ENCODE data around the gene NUDCD3. TPM values are rescaled to one million over a fixed set of nuclear protein-coding genes. Genes with fewer than 3 reads are reported as not detected.

The NUDCD3 gene
- polyA plus RNA-seq, 1 experiment: 61.4 TPM

DNA sequence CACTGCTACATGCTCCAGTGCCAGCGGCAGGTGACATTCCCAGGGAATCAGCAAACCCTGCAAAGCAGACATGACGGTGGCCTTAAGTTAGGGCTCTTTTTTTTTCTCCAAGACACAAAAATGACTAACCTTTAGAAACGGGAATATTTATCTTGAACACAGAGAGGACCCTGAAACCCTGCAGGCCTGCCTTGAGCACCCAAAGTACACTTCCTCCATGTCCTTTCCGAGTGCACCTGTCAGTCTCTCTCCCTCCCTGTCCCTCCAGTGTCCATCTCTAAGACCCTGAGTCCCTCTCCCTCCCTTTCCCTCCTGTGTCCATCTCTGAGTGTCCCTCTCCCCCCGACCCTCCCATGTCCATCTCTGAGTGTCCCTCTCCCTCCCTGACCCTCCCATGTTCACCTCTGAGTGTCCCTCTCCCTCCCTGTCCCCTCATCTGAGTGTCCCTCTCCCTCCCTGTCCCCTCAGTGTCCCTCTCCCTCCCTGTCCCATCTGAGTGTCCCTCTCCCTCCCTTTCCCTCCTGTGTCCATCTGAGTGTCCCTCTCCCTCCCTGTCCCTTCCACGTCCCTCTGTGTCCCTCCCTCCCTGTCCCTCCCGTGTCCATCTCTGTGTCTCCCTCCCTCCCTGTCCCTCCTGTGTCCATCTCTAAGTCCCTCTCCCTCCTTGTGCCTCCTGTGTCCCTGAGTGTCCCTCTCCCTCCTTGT is 113.9 kb downstream of the NUDCD3 start:
- TF ChIP-seq, protein P1, sequence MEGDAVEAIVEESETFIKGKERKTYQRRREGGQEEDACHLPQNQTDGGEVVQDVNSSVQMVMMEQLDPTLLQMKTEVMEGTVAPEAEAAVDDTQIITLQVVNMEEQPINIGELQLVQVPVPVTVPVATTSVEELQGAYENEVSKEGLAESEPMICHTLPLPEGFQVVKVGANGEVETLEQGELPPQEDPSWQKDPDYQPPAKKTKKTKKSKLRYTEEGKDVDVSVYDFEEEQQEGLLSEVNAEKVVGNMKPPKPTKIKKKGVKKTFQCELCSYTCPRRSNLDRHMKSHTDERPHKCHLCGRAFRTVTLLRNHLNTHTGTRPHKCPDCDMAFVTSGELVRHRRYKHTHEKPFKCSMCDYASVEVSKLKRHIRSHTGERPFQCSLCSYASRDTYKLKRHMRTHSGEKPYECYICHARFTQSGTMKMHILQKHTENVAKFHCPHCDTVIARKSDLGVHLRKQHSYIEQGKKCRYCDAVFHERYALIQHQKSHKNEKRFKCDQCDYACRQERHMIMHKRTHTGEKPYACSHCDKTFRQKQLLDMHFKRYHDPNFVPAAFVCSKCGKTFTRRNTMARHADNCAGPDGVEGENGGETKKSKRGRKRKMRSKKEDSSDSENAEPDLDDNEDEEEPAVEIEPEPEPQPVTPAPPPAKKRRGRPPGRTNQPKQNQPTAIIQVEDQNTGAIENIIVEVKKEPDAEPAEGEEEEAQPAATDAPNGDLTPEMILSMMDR (IDR thresholded peaks at IDR 0.05; ENCODE audit: low read depth, low read length): no peak
- no peak for DNase-seq (ENCODE audit: low read depth, low spot score)
- no peak overlapping the region for H3K27ac ChIP-seq (ENCODE audit: low read depth, low read length)
- ChIA-PET POLR2A (no interaction called here), CTCF (no interaction called here)
- no peak overlapping the region for H3K4me3 ChIP-seq (ENCODE audit: low read depth, low read length)
- no peaks in the 10 kb centered on the region for H3K27me3 ChIP-seq (ENCODE audit: control insufficient read depth, insufficient read depth, low read length)
- no peaks in the 10 kb centered on the region for H3K9me3 ChIP-seq (ENCODE audit: control insufficient read depth, insufficient read depth, low read length)

DNA sequence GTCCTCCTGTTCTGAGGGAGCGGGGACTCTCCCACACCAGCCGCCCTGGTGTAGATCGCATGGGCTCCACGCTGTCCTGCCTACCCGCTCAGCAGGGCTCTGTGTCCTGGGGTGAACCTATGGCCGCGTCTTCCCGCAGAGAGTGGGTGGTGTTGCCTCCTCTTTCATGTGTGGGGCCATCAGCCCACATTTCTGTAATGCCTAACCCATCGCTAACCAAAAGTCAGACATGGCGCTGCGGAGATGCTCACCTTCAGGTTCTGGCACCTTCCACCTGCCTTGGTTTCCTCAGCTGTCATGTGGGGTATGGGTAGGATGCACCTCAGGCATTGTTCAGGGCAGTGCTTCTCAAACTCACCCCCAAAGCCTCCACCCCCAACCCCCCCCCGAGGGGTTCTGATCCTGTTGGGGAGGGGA is 114.5 kb downstream of the NUDCD3 start:
- CTCF ChIA-PET: no interaction called here
- TF ChIP-seq, protein P1 (IDR thresholded peaks at IDR 0.05; ENCODE audit: low read depth, low read length): no peak
- POLR2A ChIA-PET: no interaction called here

DNA sequence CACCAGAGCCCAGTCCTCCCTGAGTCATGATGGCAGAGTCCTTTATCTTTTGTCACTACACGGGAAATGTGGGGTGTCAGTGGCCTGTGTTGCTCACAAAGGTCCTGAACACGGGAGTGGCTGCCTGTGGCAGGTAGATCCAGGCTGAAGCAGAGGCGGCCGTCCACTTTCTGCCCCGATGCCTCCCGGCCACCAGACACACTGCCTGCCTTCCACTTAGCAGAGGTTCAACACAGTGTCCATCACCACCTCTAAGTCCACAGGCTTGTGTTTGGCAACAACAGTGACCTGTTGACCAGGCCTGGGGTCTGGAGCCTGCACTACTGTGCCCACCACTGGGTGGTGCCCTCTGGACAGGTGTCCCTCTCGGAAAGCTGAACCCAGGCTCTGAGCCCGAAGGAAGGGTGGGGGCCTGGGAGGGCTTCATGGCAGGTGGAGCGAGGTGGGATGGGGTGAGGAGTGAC is 115.2 kb downstream of the NUDCD3 start:
- no peak overlapping the region for H3K4me3 ChIP-seq (ENCODE audit: low read depth, low read length)
- H3K27ac ChIP-seq (ENCODE audit: low read depth, low read length): no peak overlapping the region
- no peaks in the 10 kb centered on the region for H3K9me3 ChIP-seq (ENCODE audit: control insufficient read depth, insufficient read depth, low read length)
- no peak for DNase-seq (ENCODE audit: low read depth, low spot score)
- CTCF ChIA-PET: no interaction called here
- no peaks in the 10 kb centered on the region for H3K27me3 ChIP-seq (ENCODE audit: control insufficient read depth, insufficient read depth, low read length)
- TF ChIP-seq, protein P1 (IDR thresholded peaks at IDR 0.05; ENCODE audit: low read depth, low read length): no peak
- POLR2A ChIA-PET: no interaction called here

More for the DNA sequence above, 114.5 kb downstream of the NUDCD3 start:
- H3K27ac ChIP-seq (ENCODE audit: low read depth, low read length): no peak overlapping the region
- no peaks in the 10 kb centered on the region for H3K27me3 ChIP-seq (ENCODE audit: control insufficient read depth, insufficient read depth, low read length)
- H3K9me3 ChIP-seq (ENCODE audit: control insufficient read depth, insufficient read depth, low read length): no peaks in the 10 kb centered on the region
- H3K4me3 ChIP-seq (ENCODE audit: low read depth, low read length): no peak overlapping the region
- DNase-seq (ENCODE audit: low read depth, low spot score): no peak

DNA sequence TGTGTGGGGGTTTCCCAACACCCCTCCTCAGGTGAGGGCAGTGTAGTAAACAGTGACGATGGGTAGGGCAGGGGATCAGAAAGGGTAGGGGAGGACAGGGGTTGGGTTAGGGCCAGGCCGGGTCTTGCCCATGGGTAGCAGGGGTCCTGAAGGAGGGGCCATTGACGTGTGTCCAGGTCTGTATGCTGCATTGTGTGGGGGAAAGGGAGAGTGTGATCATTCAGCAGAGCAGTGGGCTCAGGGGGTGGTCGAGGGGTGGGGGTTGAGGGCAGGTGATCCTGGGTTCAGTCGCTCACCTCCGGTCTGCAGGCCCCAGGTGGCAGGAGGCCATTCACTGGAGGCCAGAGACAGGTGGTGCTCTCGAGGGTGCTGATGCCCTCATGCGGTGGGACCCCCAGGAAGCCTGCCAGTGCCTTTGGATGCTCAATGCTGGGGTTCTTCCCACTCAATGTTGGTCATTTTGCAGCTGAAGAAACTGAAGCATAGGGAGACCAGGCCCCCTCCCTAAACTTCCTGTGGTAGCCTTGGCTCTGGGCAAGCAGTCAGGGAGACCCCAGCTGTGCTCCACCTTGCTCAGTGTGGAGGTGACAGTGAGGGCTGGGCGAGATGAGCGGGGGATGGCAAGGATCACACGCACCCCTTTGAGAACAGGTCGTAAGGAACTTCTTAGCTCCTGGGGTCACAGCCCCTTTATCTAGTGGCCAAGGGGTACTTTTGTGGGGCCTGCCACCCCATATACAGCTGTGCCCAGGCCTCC is 116.3 kb downstream of the NUDCD3 start:
- ChIA-PET POLR2A (no interaction called here), CTCF (no interaction called here)
- TF ChIP-seq, protein P1 (IDR thresholded peaks at IDR 0.05; ENCODE audit: low read depth, low read length): no peak

DNA sequence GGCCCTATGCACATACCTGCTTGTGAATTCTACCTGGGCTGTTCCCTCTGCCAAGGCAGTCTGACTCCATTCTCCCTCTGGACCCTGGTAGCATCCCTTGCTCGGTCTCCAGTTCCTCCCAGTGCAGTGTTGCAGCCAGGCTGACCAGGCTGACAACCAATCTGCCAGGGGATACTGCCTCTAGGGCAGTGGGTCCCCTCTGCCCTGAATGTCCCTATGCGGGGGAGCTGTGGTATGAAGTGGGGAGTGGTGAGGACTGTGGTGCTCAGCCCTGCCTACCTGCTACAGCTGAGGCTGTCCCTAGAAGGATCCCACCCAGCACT is 117.1 kb downstream of the NUDCD3 start:
- CTCF ChIA-PET: no interaction called here

More for the DNA sequence above, 116.3 kb downstream of the NUDCD3 start:
- Histone ChIP-seq H3K4me3 (ENCODE audit: low read depth, low read length) (no peak overlapping the region), H3K27ac (ENCODE audit: low read depth, low read length) (no peak overlapping the region), H3K27me3 (ENCODE audit: control insufficient read depth, insufficient read depth, low read length) (no peaks in the 10 kb centered on the region), H3K9me3 (ENCODE audit: control insufficient read depth, insufficient read depth, low read length) (no peaks in the 10 kb centered on the region)
- DNase-seq (ENCODE audit: low read depth, low spot score): no peak

More for the DNA sequence above, 117.1 kb downstream of the NUDCD3 start:
- no peak for DNase-seq (ENCODE audit: low read depth, low spot score)
- H3K27me3 ChIP-seq (ENCODE audit: control insufficient read depth, insufficient read depth, low read length): no peaks in the 10 kb centered on the region
- POLR2A ChIA-PET: no interaction called here
- no peak overlapping the region for H3K4me3 ChIP-seq (ENCODE audit: low read depth, low read length)
- H3K9me3 ChIP-seq (ENCODE audit: control insufficient read depth, insufficient read depth, low read length): no peaks in the 10 kb centered on the region
- no peak overlapping the region for H3K27ac ChIP-seq (ENCODE audit: low read depth, low read length)
- TF ChIP-seq, protein P1 (IDR thresholded peaks at IDR 0.05; ENCODE audit: low read depth, low read length): no peak

Data from AG04450 (cell line).